Astrocyte of the cerebellum (primary cell): ENCODE measurements around the gene RGS3.
"Not testable (repeated sequence)": the region's sequence is repeated elsewhere in the genome, so short reads cannot be mapped to it uniquely, and the experiment has no call there.

Experiments used
- DNase-seq: peaks from one replicate; pipeline ENCODE4 v3.0.0-alpha.2; 2011; ENCODE audit warnings: low read depth
- H3K4me3 ChIP-seq: 2 replicates; pipeline ENCODE4 v1.5.1; 2011; ENCODE audit warnings: mild to moderate bottlenecking, low read depth, low read length, moderate library complexity
- CTCF ChIP-seq: IDR thresholded peaks from 2 replicates; pipeline ENCODE4 v1.5.1; 2012; ENCODE audit warnings: low read length, low read depth, moderate library complexity, mild to moderate bottlenecking; ENCODE audit errors: missing control alignments
- in situ Hi-C: cut with HindIII; loops from 2 replicates; pipeline ENCODE4 v1.10.0; 2017; ENCODE audit warnings: low sequenced_read_pairs

RGS3 gene

GRCh38 chr9:113634596-113635515, 171.3 kb downstream of the RGS3 start:
- TF ChIP-seq CTCF = no peak
- no peak overlapping the region for H3K4me3 ChIP-seq
- in situ Hi-C loops = no loop called here
- no peak for DNase-seq

- no peak for DNase-seq
- H3K4me3 ChIP-seq = no peak overlapping the region
- in situ Hi-C loops = no loop called here
- no peak for TF ChIP-seq CTCF
Measured at GRCh38 chr9:113635586-113635985, 172.1 kb downstream of the RGS3 start.

- no peak overlapping the region for H3K4me3 ChIP-seq
- in situ Hi-C loops = no loop called here
- DNase-seq = no peak
- no peak for TF ChIP-seq CTCF
Measured at GRCh38 chr9:113636165-113636564, 172.6 kb downstream of the RGS3 start.

GRCh38 chr9:113636693-113637092, 173.2 kb downstream of the RGS3 start:
- H3K4me3 ChIP-seq = no peak overlapping the region
- DNase-seq = no peak
- TF ChIP-seq CTCF = no peak
- in situ Hi-C loops = no loop called here

- in situ Hi-C loops = no loop called here
- no peak for TF ChIP-seq CTCF
- DNase-seq = no peak
- H3K4me3 ChIP-seq = no peak overlapping the region
Measured at GRCh38 chr9:113638490-113638889, 175.0 kb downstream of the RGS3 start.

GRCh38 chr9:113638897-113639296, 175.4 kb downstream of the RGS3 start:
- no peak for TF ChIP-seq CTCF
- no peak overlapping the region for H3K4me3 ChIP-seq
- DNase-seq = no peak
- in situ Hi-C loops = no loop called here

- DNase-seq, H3K4me3 ChIP-seq, in situ Hi-C loops: not testable (repeated sequence)
Measured at GRCh38 chr9:113639411-113639970, 176.0 kb downstream of the RGS3 start.
